Sigmoid colon (tissue), 7 donors: ENCODE results near the gene KCNQ2. TPM values are rescaled to one million over a fixed set of nuclear protein-coding genes. Genes with fewer than 3 reads are reported as not detected.

Source experiments
- DNase-seq: peaks from one replicate; pipeline ENCODE4 v3.0.0-alpha.2; 2019
- H3K27ac ChIP-seq, 4 donors: fragments of 200-600 bp; sonication (generic); one replicate each; pipeline ENCODE4 v1.5.1; 2016 to 2019; ENCODE audit warnings: mild to moderate bottlenecking in 1 of 4
- H3K27me3 ChIP-seq, 3 donors: fragments of 200-600 bp; sonication (generic); one replicate each; pipeline ENCODE4 v1.5.1; 2019; ENCODE audit warnings: mild to moderate bottlenecking in 1 of 3
- H3K36me3 ChIP-seq, 4 donors: fragments of 200-600 bp; sonication (generic); one replicate each; pipeline ENCODE4 v1.5.1; 2016 to 2019
- H3K4me1 ChIP-seq, 4 donors: fragments of 200-600 bp; sonication (generic); one replicate each; pipeline ENCODE4 v1.5.1; 2017 to 2019
- H3K4me3 ChIP-seq, 4 donors: fragments of 200-600 bp; sonication (generic); one replicate each; pipeline ENCODE4 v1.5.1; 2017 to 2019; ENCODE audit warnings: mild to moderate bottlenecking in 2 of 4, moderate library complexity in 1 of 4
- H3K9me3 ChIP-seq, 4 donors: fragments of 200-600 bp in 3 of 4; sonication (generic) in 3 of 4; one replicate each; pipeline versions ENCODE4 v1.5.1 to v1.6.1; 2013 to 2019
- CTCF ChIP-seq, 4 experiments: fragments of 450-650 bp in 3 of 4; fragments of 200-600 bp in 1 of 4; IDR thresholded peaks; one replicate each; pipeline ENCODE4 v1.5.1; 2016 to 2019; ENCODE audit warnings: antibody characterized with exemption in 4 of 4, mild to moderate bottlenecking in 3 of 4, moderate library complexity in 2 of 4
- EP300 ChIP-seq, 4 donors: sonication (generic); formaldehyde crosslinking; IDR thresholded peaks; one replicate each; pipeline ENCODE4 v1.6.1; 2017; ENCODE audit warnings: antibody characterized with exemption in 4 of 4
- POLR2A ChIP-seq, 2 donors: fragments of 450-650 bp; IDR thresholded peaks; one replicate each; pipeline ENCODE4 v1.6.1; 2016; ENCODE audit warnings: antibody characterized with exemption in 2 of 2, mild to moderate bottlenecking in 2 of 2, moderate library complexity in 2 of 2
- POLR2AphosphoS5 ChIP-seq, 4 donors: sonication (generic); formaldehyde crosslinking; IDR thresholded peaks; one replicate each; pipeline ENCODE4 v1.6.1; 2017; ENCODE audit warnings: antibody characterized with exemption in 4 of 4
- WGBS, 2 donors: extraction: QIAGEN DNeasy Blood & Tissue Kit; methylation state at CpG; one replicate each; pipeline ENCODE4 v1.1.7; 2013; 5-methylcytosine and 5-hydroxymethylcytosine counted together
- intact Hi-C: fragments of 100-400 bp; cut with DNase I; formaldehyde crosslinking; loops from one replicate; pipeline ENCODE4 v1.15.1; 2023
- polyA plus RNA-seq, 3 donors: library from polyadenylated mRNA; stranded (reverse); fragments of 200-250 nt; gene quantifications; one replicate each; pipeline ENCODE4 v1.2.3, GENCODE V29; 2013
- total RNA-seq, 4 donors: library from RNA; depleted of rRNA; stranded (reverse); fragments of >200 nt; gene quantifications; one replicate each; pipeline ENCODE4 v1.1.0, GENCODE V29; 2016
- donor health status: healthy with polysubstance abuse.
- donor health status: Bipolar disorder and iron deficiency.
- donor health status: healthy.

The KCNQ2 gene
- total and polyA plus RNA-seq, 7 donors, result 0.83 to 4.2 (median 1.2) TPM; not detected in 3

GRCh38 chr20:63365601-63366389 is 106.7 kb downstream of the KCNQ2 start:
- 72 to 86% methylated on average over 22 of the region's 22 CpGs for WGBS, 2 donors
- no peak overlapping the region for H3K4me3 ChIP-seq
- H3K9me3 ChIP-seq, result no peaks in the 10 kb centered on the region
- peaks cover 17 to 81% (median 32%) of the 10 kb centered on the region in 3 donors for H3K27me3 ChIP-seq
- H3K36me3 ChIP-seq, result no peaks in the 10 kb centered on the region
- peaks cover 0 to 4% (median 3%) of the 10 kb centered on the region in 4 donors for H3K4me1 ChIP-seq
- intact Hi-C loops, result no loop called here
- TF ChIP-seq EP300 (IDR thresholded peaks at IDR 0.05), result no peak
- TF ChIP-seq POLR2AphosphoS5 (IDR thresholded peaks at IDR 0.05), result no peak
- no peak for TF ChIP-seq POLR2A (IDR thresholded peaks at IDR 0.05)
- no peak for TF ChIP-seq CTCF (IDR thresholded peaks at IDR 0.05)
- DNase-seq, result no peak
- no peak overlapping the region for H3K27ac ChIP-seq

GRCh38 chr20:63364801-63365585 is 107.5 kb downstream of the KCNQ2 start:
- intact Hi-C loops, result no loop called here
- Histone ChIP-seq H3K9me3 (no peaks in the 10 kb centered on the region), H3K36me3 (no peaks in the 10 kb centered on the region), H3K27ac (no peak overlapping the region), H3K27me3 (peaks cover 24 to 81% (median 40%) of the 10 kb centered on the region in 3 donors), H3K4me3 (no peak overlapping the region), H3K4me1 (peaks cover 0 to 11% (median 8%) of the 10 kb centered on the region in 4 donors)
- TF ChIP-seq EP300 (IDR thresholded peaks at IDR 0.05), result no peak
- TF ChIP-seq POLR2AphosphoS5 (IDR thresholded peaks at IDR 0.05), result no peak
- TF ChIP-seq CTCF (IDR thresholded peaks at IDR 0.05), result no peak
- no peak for TF ChIP-seq POLR2A (IDR thresholded peaks at IDR 0.05)
- DNase-seq, result no peak
- WGBS, 2 donors, result 57 to 72% methylated on average over 20 of the region's 20 CpGs

GRCh38 chr20:63363981-63364561 is 108.4 kb downstream of the KCNQ2 start:
- no peak for DNase-seq
- TF ChIP-seq EP300 (IDR thresholded peaks at IDR 0.05) (no peak), CTCF (IDR thresholded peaks at IDR 0.05) (no peak), POLR2A (IDR thresholded peaks at IDR 0.05) (no peak), POLR2AphosphoS5 (IDR thresholded peaks at IDR 0.05) (no peak)
- Histone ChIP-seq H3K36me3 (no peaks in the 10 kb centered on the region), H3K27me3 (peaks cover 24 to 83% (median 47%) of the 10 kb centered on the region in 3 donors), H3K27ac (no peak overlapping the region), H3K4me3 (no peak overlapping the region), H3K4me1 (peaks cover 0 to 11% (median 8%) of the 10 kb centered on the region in 4 donors), H3K9me3 (no peaks in the 10 kb centered on the region)
- intact Hi-C loops, result no loop called here
- WGBS, 2 donors, result 74 to 82% methylated on average over 19 of the region's 19 CpGs

DNA sequence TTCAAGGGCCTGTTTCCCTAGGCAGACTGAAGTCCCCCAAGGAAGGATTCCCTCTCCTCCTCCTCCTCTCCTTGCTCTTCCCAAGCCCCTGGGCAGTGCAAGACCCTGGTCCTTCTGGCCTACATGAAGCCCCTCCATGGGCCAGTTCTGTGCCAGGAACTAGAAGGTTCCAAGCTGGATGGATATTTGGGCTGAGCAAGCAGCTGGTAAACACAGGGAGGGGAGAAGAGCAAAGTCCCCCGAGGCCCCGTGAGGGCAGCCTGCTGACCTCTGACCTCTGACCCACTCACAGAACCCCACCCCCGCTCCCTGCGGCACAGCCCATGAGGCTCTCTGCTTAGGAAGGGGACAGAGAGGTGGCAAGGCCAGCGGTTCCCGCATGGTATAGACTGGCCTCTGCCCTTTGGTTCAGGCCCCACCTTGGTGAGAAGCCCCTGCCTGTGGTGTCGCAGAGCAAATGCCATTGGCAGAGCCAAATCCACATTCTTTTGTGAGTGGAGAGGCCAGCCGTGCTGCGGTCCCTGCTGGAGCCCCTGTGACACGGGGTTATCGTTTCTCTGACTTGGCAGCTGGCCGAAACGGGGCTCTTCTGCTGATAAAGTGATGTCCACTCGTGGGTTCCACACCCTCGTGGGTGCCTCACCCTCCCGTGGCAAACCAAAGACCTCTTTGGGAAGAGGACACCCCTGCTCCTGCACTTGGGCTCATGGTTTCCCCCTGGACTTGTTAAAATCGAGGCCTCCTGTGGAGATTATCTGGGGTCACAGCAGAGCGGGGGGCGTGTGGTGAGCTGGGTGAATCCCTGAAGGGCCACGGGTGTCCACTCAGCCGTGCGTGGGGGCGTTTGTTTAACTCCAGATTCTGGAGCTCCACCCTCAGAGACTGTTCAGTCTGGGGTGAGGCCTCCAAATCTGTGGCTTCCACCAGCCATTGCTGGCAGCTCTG is 109.2 kb downstream of the KCNQ2 start:
- H3K4me3 ChIP-seq, result no peak overlapping the region
- no peak overlapping the region for H3K27ac ChIP-seq
- 54 to 68% methylated on average over 23 of the region's 23 CpGs for WGBS, 2 donors
- DNase-seq, result no peak
- H3K9me3 ChIP-seq, result no peaks in the 10 kb centered on the region
- no peaks in the 10 kb centered on the region for H3K36me3 ChIP-seq
- H3K27me3 ChIP-seq, result peaks cover 27 to 85% (median 55%) of the 10 kb centered on the region in 3 donors
- intact Hi-C loops, result no loop called here
- peaks cover 0 to 11% (median 8%) of the 10 kb centered on the region in 4 donors for H3K4me1 ChIP-seq
- TF ChIP-seq POLR2AphosphoS5 (IDR thresholded peaks at IDR 0.05), result no peak
- TF ChIP-seq EP300 (IDR thresholded peaks at IDR 0.05), result no peak
- TF ChIP-seq CTCF (IDR thresholded peaks at IDR 0.05), result no peak
- no peak for TF ChIP-seq POLR2A (IDR thresholded peaks at IDR 0.05)
